H1 (cell line): ENCODE data around the gene KIZ. TPM values are rescaled to one million over a fixed set of nuclear protein-coding genes. Genes with fewer than 3 reads are reported as not detected.

Experiments
- CHD7 ChIP-seq: fragments of 300-600 bp; sonication (generic); IDR thresholded peaks from 2 replicates; pipeline ENCODE4 v1.7.1; 2012; ENCODE audit warnings: low read length, moderate library complexity, mild to moderate bottlenecking, inconsistent platforms; ENCODE audit not compliant: insufficient replicate concordance
- polyA plus RNA-seq, 7 experiments: library from polyadenylated mRNA; depleted of rRNA in 3 of 7; stranded (reverse) in 5 of 7; unstranded in 2 of 7; fragments of >200 nt in 5 of 7; fragments of 200-250 nt in 2 of 7; gene quantifications; 1 replicate in 5 of 7; 2 replicates in 1 of 7; 4 replicates in 1 of 7; pipeline versions ENCODE4 v1.2.1 to v1.2.3, GENCODE V29; 2011 to 2013; ENCODE audit warnings: missing spikeins in 2 of 7, mixed read lengths in 2 of 7
- total RNA-seq: library from RNA; stranded (reverse); fragmentation: NEBNext Ultra II Directional; extraction: Animal tissue kit (Norgen Biotek cat#: 25700); gene quantifications from 2 replicates; pipeline ENCODE4 v1.2.1, GENCODE V29; 2021

The KIZ gene
- total and polyA plus RNA-seq, 2 of the 8 experiments (the other 6 are each of a cell fraction or from before 2014, with no cell fraction given): 13.0 to 51.7 TPM

DNA sequence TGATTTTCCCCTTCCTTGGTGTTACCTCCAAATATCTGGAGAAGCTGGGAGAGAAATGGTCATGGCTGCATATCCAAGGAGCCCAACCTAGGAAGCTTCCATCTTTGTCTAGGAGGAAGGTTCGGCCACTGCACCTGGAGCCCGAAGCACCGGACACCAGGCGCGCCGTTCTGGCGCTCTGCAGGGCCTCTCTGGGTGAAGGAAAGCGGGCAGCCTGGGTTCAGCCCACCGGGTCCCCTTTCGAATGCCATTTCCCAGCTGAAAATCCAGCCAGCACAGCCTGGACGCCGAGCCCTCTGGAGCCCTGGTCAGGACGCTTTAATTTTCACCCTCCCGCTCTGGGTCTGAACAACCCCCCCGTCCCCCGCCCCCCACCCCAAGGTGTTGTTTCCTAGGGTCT lies 21.0 kb upstream of the KIZ start (continued):
- no peak for TF ChIP-seq CHD7
